ENCODE results near the gene TMEM121.

GRCh38 chr14:105538481-105539049, 12.2 kb downstream of the TMEM121 start:
- no peak for TF ChIP-seq POLR2A (IDR thresholded peaks at IDR 0.05)
- TF ChIP-seq CTCF (IDR thresholded peaks at IDR 0.05): no peak
- TF ChIP-seq POLR2AphosphoS5 (IDR thresholded peaks at IDR 0.05; ENCODE audit: insufficient read depth in 1 of 2, low read depth in 1 of 2): no peak
